GM12891 (cell line): ENCODE data around the gene MAFF. TPM values are rescaled to one million over a fixed set of nuclear protein-coding genes. Genes with fewer than 3 reads are reported as not detected.
"Not testable (repeated sequence)": the region's sequence is repeated elsewhere in the genome, so short reads cannot be mapped to it uniquely, and the experiment has no call there.

Source experiments
- DNase-seq: peaks from one replicate; pipeline ENCODE4 v3.0.0; 2011; ENCODE audit warnings: low spot score; ENCODE audit not compliant: insufficient read length
- FAIRE-seq: peaks from 2 replicates; lab custom pipeline; 2011; peaks lifted over from hg19 to GRCh38; lab: Jason Lieb, UNC
- PAX5 ChIP-seq: IDR thresholded peaks from 2 replicates; pipeline ENCODE4 v1.6.1; 2011; ENCODE audit warnings: low read length, moderate library complexity, mild to moderate bottlenecking; ENCODE audit not compliant: insufficient read depth, severe bottlenecking
- POLR2A ChIP-seq: IDR thresholded peaks from 2 replicates; pipeline ENCODE4 v1.6.1; 2011; ENCODE audit warnings: low read depth, low read length, control low read depth
- POLR2AphosphoS5 ChIP-seq: IDR thresholded peaks from 2 replicates; pipeline ENCODE4 v1.6.1; 2011; ENCODE audit warnings: low read depth, low read length, control low read depth
- POU2F2 ChIP-seq: IDR thresholded peaks from 2 replicates; pipeline ENCODE4 v1.6.1; 2011; ENCODE audit warnings: low read depth, mild to moderate bottlenecking, control low read depth, low read length, moderate library complexity
- SPI1 ChIP-seq: IDR thresholded peaks from 2 replicates; pipeline ENCODE4 v1.6.1; 2011; ENCODE audit warnings: low read depth, low read length, control low read depth
- TAF1 ChIP-seq: IDR thresholded peaks from 2 replicates; pipeline ENCODE4 v1.6.1; 2011; ENCODE audit warnings: low read depth, low read length, control low read depth
- polyA plus RNA-seq: library from polyadenylated mRNA; unstranded; fragments of >200 nt; gene quantifications from one replicate; pipeline ENCODE4 v1.2.1, GENCODE V29; 2012; ENCODE audit warnings: low read depth, missing spikeins, inconsistent platforms; ENCODE audit not compliant: missing spikeins

The MAFF gene
- 2.6 TPM for polyA plus RNA-seq

DNA sequence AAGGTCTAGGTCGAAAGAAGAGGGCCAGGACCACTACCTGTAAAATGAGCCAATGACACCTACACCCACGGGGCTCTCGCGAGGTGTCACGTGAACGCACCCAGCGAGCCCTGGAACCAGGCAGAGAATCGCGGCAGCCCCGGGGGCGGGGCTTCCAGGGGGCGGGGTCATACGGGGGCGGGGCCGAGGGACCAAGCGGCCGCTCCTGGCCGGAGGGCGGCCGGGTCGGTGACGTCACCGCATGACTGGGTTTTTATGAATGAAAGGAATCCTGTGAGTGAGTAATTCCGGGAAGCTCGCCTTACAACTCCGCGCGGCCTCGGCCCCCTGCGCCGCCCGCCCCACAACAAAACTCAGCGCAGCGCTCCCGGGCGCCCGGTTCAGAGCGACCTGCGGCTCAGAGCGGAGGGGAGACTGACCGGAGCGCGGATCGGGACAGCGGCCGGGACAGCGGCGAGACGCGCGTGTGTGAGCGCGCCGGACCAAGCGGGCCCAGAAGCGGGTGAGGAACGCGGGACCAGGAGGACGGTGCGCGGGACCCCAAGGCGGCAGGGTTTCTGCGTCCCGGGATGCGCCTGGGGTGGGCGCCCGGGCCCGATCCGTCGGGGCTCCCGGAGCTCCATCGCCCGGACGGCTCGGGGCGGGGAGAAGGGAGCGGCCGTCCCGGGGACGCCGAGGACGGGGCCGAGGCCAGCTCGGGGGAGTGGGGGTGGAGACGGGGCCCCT lies at the start of gene MAFF:
Gene MAFF, plus strand, starts transcription at position 284 of the 726 bp plus-strand sequence. CDS start 11,860 bp downstream, outside the sequence.
- no peak for TF ChIP-seq SPI1
- no peak for TF ChIP-seq POLR2A
- TF ChIP-seq POU2F2, result no peak
- no peak for TF ChIP-seq POLR2AphosphoS5
- no peak for TF ChIP-seq PAX5
- DNase-seq (peak; percentile 89), FAIRE-seq (peak; percentile 97)

DNA sequence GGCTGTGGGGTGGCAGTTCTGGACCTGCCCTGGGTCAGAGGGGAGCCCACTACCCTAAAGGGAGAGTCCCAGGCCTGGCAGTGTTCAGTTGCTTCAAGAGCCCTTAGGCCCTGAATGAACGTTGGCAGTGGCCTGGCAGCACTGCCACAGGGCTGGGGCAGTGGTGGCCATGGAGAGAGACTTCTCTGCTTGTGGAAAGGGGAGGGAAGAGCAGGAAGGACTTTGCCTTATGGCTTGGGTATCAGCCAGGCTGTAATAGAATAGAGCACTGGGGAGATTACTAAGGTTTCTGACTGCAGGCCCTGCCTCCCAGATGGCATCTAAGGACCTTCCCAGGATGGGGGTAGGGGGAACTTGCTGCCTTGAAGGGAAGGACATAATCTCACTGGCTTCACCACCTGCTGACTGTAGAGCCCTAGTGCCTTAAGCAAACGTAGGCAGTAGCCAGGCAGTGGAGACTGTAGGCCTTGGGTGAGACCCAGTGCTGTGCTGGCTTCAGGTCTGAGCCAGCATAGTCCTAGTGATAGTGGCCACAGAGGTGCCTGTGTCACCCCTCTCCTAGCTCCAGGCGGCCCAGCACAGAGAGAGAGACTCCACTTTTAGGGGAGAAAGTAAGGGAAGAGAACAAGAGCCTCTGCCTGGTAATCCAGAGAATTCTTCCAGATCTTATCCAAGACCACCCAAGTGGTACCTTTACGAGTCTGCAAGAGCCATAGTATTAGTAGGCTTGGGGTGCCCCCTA lies 47.8 kb upstream of the MAFF start:
- FAIRE-seq (no peak), DNase-seq (no peak)
- no peak for TF ChIP-seq SPI1
- no peak for TF ChIP-seq PAX5
- TF ChIP-seq POLR2AphosphoS5, result no peak
- TF ChIP-seq TAF1, result no peak
- TF ChIP-seq POU2F2, result no peak
- no peak for TF ChIP-seq POLR2A

- FAIRE-seq, DNase-seq: not testable (repeated sequence)
Observed at GRCh38 chr22:38154563-38154915, 47.3 kb upstream of the MAFF start.

GRCh38 chr22:38155703-38156102 lies 46.1 kb upstream of the MAFF start:
- no peak for DNase-seq
- FAIRE-seq, result no peak
- no peak for TF ChIP-seq POLR2A
- TF ChIP-seq TAF1, result no peak
- no peak for TF ChIP-seq SPI1
- no peak for TF ChIP-seq POU2F2
- no peak for TF ChIP-seq PAX5
- no peak for TF ChIP-seq POLR2AphosphoS5

- TF ChIP-seq SPI1, result no peak
- no peak for TF ChIP-seq PAX5
- no peak for TF ChIP-seq POLR2AphosphoS5
- no peak for TF ChIP-seq TAF1
- no peak for TF ChIP-seq POLR2A
- no peak for TF ChIP-seq POU2F2
- no peak for DNase-seq
- peak; percentile 23 for FAIRE-seq
Observed at GRCh38 chr22:38162881-38163843, 38.6 kb upstream of the MAFF start.

- no peak for FAIRE-seq
- TF ChIP-seq TAF1 (no peak), POLR2A (no peak), POLR2AphosphoS5 (no peak), POU2F2 (no peak), SPI1 (no peak), PAX5 (no peak)
- no peak for DNase-seq
Observed at GRCh38 chr22:38163844-38164550, 37.8 kb upstream of the MAFF start.

- DNase-seq, result no peak
- FAIRE-seq, result no peak
- TF ChIP-seq PAX5 (no peak), SPI1 (no peak), POLR2AphosphoS5 (no peak), TAF1 (no peak), POU2F2 (no peak), POLR2A (no peak)
Observed at GRCh38 chr22:38164551-38164918, 37.3 kb upstream of the MAFF start.

- FAIRE-seq, result no peak
- TF ChIP-seq SPI1 (no peak), PAX5 (no peak)
- DNase-seq, result no peak
Observed at GRCh38 chr22:38165922-38166593, 35.7 kb upstream of the MAFF start.
